GM18526 (cell line): ENCODE results near the gene TOR4A.

Source experiments
- POLR2A ChIP-seq: IDR thresholded peaks from 3 replicates; pipeline ENCODE4 v1.6.1; 2011; ENCODE audit not compliant: insufficient read length; ENCODE audit errors: extremely low read depth

Gene TOR4A

DNA sequence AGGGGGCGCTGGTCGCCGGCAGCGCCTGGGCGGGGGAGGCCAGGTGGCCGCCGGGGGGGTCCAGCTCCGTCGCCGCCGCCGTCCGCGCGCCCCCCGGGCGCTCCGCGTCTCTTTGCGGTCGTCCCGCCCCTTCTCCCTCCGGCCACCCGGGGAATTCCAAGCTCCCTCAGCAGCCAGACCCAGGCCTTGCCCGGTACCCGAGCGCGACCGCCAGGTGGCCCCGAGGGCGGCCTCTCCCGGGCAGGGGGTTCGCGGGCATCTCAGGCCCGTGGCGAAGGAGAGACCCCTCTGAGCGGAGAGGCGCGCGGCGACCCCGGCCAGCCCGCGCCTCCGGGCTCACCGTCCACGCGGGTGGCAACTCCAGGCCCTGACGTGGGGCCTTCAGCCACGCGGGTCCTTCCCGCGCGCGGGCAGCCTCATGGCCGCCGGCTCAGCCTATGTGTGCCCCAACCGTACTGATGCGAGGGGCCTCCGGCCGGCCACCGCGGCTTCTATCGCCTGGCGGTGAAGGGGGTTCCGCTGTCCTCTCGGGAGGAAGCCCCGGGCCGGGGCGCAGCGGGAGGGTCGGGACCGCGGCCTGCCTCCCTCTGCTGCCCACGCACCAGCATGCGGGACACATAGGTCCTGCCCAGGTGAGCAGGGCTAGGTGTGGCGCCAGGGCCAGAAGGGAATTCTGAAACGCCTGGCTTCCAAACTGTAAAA, 25.1 kb downstream of the TOR4A start:
- TF ChIP-seq POLR2A, result no peak

DNA sequence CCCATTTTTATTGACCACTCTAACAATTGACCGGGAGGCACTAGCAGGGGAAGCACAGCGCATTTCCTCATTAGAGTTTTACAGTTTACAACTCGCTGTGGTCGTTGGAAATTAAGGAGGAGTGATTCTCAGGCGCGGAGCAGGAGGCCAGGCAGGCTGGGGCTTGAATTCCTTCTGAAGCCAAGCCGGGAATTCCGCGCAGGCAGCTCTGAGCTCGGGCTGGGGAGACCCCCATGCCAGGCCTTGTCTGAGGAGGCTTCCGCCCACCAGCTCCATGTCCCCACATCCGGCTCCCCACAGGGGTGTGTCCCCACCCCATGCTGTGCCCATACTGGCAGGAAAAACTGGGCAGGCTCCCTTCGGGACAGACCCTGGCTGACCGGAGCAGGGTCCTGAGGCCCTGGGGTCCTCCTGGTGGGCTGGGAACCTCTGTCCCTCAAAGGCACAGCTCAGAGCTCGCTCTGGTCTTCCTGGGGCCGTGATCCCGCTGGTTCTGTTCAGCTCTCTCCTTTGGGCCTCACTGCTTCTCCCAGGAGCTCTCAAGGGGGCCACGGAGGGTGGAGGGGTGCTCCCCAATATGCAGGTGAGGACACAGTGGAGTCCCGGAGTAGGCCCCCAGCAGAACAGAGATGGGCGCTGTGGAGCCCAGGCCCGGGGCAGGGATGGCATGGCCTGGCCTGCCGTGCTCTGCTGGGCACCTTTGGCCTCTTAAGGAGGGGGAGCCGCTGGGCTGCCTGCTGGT, 25.8 kb downstream of the TOR4A start:
- TF ChIP-seq POLR2A, result no peak

DNA sequence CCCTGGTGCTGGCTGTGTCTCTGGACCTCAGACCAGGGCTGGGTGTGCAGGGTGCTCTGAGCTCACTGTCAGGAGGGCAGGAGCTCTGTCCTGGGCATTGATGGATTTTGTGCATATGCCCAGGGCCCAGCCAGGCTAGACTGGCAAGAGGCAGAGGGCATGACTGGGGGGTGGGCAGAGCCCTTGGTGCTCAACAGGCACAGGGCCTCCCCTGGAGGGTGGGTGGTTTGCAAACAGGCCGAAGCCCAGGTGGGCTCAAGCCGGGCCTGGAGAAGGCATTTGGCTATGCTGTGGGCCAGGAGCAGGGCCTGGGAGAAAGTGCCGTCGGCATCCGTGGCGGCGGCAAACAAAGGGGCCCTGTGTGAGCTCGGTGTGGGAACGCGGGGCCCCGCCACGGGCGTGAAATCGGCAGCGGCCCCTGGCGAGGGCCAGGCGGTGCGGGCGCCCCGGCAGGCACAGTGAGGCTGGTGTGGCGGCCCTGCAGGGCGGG, 26.4 kb downstream of the TOR4A start:
- TF ChIP-seq POLR2A, result no peak

DNA sequence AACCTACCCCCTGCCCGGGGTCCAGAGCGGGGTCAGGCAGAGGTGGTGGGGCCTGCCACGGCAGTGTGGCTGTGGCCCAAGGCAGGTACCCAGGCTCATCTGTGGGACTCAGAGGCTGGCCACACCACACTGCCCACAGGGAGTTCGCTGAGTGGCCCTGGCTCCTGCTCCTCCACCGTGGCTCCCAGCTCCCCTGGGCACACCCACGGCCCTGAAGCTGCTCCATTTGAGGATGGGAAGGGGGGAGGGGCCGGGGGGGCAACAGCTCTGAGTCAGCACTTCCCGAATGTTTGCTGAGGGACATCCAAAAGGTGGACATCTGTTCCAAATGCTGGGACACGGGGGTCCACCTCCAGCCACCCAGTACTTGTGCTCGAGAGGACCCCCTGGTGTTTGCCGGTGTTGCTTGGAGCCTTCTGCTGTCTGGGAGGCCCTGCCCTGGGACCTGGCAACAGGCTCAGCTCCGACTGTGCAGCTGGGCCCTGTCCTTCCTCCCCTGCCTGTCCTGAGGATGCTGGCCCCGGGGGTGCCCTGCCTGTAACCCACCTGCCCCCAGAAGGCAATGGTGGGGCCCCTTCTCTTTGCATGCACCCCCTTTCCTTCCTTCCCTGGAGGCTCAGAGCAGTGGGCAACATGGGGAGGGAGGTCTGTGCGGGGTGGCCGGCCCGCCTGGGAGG, 27.0 kb downstream of the TOR4A start:
- TF ChIP-seq POLR2A, result no peak

DNA sequence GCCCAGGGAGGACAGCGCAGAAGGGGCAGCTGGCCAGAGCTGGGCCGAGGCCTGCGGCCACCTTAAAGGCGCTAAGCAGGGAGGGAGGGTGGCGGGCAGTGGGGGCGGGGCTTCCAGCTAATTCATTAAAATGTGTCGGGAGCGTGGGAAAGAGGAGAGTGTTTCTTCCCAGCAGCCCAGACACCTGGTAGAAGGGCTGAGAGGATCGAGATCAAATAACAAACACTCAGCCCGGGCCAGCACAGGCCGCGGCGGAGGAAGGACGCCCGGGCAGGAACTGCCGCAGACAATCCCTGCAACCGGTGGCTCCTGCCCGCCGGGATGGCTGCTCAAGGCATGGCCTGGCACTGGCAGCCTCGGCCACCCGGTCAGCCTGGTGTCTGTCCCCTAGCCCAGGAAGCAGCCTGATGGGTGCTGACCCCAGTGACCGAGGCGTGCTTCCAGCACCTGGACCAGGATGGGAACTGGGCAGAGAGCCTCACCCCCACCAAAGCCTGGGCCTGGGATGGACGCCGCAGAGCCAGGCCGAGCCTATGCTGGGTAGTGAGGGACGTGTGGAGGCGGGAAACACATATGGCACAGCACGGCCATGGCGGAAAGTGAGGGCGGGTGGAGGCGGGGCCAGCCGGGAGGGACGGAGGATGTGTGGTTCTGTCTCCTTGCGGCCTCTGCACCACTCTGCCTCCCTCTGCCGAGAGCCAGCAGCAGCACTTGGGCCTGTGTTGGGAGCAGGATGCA, 27.7 kb downstream of the TOR4A start:
- TF ChIP-seq POLR2A, result no peak

DNA sequence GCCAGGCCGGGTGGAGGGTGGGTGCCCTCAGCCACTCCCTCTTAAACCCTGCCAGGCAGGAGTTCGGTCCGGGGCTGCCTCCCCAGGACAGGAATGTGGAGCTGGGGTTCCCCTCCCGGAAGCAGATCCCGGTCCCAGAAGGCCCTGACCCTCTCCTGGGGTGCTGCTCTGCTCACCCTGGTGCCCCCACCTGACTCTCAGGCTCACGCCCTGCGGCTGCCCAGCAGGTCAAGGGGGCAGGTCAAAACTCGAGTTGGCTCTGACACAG, 28.2 kb downstream of the TOR4A start:
- no peak for TF ChIP-seq POLR2A

DNA sequence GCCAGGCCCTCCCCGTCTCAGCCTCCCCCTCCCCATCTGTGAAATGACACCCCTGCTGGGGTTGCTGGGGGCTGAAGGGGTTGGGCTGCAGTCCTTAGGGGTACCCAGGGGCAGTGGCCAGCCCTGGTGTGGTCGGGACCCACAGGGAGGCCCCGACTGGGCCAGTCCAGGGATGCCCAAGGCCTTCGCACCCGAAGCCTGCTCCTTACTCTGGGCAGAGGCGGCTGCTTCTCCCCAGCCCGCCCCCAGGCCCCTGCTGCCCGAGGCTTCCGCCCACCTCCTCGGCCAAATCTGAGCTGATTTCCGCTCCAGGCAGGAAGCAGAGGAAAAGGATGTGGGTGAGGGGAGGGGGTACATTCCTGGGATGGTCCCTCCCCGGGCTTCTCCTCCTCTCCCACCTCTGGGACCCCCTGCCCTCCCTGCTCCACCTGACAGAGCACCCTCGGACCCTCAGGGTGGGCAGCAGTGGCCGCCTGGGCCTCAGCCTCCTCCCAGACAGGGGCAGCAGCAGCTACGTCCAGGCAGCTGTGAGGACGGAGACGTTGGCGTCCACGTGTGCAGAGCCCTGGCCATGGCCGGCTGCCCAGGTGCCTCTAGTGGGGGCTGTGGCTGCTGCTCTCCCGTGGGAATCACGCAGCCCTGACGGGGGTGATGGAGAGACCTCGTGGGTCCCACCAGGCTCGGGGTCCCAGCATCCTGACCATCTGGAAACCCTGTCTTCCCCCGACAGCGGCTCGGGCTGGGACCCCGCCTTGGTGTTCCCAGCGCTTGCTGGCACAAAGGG, 28.7 kb downstream of the TOR4A start:
- no peak for TF ChIP-seq POLR2A

DNA sequence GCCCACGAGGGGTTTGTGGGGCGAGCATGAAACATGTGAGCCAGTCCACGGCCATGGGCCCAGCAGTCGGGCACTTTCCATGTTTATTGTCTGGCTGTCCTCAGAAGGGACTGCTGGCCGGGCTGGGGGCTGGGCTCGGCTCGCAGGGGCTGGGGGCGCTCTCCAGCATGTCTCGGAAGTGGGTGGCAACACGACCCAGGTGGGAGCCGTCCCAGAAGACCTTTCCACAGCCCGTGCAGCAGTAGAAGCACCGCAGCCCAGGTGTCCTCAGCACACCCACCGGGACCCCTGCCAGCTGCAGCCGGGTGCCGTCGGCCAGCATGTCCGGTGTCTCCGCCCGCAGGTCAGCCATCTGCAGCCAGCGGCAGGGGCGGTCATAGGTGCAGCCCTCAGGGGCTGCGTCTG, 29.3 kb downstream of the TOR4A start:
- TF ChIP-seq POLR2A, result no peak

DNA sequence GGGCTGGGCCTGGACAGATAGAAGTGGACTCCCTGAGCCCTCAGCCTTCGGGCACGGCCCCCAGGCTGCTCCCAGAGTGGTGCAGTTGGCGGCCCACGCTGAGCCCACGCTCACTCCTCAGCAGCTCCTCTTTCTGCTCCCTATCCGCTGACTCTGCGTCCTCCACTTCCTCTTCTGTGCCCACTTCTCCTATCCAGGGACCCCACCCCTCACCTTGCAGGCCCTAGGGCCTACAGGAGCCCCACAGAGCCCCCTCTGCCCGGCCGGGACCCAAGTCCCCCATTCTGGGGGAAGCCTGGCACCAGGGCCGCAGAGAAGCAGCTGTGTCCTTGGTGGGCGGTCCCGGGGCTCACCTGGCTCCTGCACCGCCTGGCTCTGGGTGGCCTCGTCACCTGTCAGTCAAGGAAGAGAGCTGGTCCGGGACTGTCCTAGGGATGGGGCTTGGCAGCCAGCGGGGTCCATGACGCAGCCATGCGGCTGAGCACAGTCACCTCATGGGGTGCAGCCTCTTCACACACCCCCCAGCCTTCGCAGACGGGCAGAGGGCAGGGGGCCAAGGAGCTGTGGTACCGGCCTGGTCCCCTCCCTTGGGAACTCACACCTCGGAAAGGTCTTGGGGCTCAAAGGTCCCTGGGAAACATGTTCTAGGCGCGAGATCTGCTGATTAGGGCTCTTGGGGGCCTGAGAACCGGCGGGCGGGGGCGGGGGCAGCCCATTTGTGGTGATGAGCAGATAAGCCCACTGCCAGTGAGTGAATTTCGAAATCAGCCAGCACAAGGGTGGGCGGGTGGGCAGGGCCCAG, 29.9 kb downstream of the TOR4A start:
- no peak for TF ChIP-seq POLR2A

DNA sequence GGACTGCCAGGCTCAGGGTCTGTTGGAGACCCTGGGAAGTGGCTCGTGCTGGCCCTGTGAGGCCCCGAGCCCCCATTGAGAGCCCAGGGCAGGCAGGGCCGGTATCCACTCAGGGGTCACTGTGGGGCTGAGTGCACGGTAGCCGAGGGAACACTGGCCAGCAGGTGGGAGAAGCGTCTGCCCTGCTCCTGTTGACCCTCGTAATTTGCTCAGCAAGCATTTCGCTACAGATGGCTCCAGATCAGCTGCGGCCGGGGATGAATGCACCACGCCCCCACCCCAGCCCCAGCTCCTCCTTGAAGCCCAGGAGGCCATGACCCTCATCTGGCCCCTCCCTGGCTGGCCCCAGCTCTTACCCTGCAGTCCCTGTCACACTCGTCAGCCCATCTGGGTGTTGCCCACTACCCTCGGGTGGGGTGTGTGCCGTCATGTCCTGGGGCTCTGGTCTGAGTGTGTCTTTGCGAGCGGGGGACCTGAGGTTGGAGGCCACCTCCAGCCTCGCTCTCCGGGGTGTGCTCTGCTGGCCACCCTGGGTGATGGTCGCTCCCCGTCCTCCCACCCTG, 30.6 kb downstream of the TOR4A start:
- no peak for TF ChIP-seq POLR2A

DNA sequence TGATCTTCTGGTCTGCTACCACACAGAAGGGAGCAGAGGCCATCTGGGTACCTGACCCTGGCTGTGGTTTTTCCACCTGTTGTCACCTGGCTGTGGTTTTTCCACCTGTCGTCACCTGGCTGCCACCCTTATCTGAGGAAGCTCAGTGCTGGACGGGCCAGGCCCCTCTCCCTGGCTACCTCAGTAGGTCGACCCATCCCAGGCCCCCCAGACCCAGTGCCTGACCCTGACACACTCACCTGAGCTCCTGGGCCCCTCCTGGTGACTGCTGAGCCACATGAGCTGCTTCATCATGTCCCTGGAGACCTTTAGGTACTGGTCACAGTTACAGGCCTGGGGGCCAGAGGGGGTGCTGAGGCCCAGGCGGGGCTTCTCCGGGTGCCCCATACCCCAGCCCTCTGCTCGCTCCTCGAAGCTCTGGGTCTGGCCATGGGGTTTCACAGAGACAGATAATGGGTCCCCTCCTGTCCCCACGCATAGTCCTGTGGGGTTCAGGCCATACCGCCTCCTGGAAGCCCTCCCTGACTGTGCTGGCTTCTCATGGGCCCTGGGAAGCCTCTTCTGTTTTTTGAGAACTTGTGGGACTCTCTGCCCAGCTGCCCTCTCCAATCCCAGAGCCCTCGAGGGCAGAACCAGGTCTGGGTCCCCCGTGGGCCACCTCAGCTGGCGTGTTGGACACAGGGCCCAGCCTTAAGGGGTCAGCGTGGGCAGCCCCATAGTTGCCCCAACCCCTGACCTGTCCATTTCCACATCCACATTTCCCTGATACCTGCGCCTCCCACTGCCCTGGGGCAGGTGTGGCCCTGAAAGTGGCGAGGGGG, 32.1 kb downstream of the TOR4A start:
- TF ChIP-seq POLR2A, result no peak

DNA sequence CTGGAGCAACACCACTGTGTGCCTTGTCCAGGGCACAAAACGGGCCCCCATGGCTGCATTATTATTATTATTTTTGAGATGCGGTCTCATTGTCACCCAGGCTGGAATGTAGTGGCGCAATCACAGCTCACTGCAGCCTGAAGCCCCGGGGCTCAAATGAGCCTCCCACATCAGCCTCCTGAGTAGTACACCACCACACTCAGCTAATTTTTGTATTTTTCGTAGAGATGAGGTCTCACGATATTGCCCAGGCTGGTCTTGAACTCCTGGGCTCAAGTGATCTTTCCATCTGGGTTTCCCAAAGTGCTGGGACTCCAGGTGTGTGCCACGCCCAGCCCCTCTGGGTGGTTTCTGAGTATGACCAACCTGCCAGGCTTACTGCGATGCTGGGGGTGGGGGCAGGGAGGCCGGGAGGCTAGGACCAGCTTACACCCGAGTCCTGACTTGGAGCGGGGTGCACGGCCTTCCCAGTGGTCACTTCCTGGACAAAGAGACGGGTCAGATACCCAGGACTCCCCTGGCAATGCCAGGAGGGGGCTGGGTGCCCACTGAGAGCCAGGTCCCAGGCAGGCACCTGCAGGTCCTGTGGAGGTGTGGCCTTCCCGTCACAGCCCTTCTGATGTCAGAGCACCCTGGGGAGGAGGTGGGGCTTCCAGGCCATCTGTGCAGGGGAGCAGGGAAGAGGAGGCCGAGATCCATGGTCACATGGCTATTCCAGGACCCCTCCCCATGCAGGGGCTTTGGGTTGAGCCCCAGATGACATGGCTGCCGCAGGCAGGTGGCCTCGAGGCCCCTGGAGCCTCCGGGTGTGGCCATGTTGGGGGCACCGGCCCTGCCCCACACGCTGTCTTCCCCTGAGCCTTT, 32.9 kb downstream of the TOR4A start:
- no peak for TF ChIP-seq POLR2A
